NB4 (cell line): ENCODE measurements around the gene HLA-DMA.

Experiments
- DNase-seq: peaks from one replicate; pipeline ENCODE4 v3.0.0; 2010; ENCODE audit warnings: low read depth
- H3K4me3 ChIP-seq: one replicate; pipeline ENCODE4 v1.5.1; 2011; ENCODE audit warnings: mild to moderate bottlenecking, low read depth, low read length, moderate library complexity
- MYC ChIP-seq: IDR thresholded peaks from 2 replicates; pipeline ENCODE4 v1.6.1; 2011; ENCODE audit warnings: low read depth, low read length
- POLR2A ChIP-seq: IDR thresholded peaks from 2 replicates; pipeline ENCODE4 v1.6.1; 2011; ENCODE audit warnings: mild to moderate bottlenecking; ENCODE audit not compliant: insufficient read length; ENCODE audit errors: extremely low read depth
- TF ChIP-seq, protein P1 (sequence below): IDR thresholded peaks from one replicate; pipeline ENCODE4 v1.5.1; 2012; ENCODE audit warnings: low read depth, low read length
- TF ChIP-seq, protein P2 (sequence below): IDR thresholded peaks from 2 replicates; pipeline ENCODE4 v1.6.1; 2011; ENCODE audit warnings: low read depth, low read length

Gene HLA-DMA

DNA sequence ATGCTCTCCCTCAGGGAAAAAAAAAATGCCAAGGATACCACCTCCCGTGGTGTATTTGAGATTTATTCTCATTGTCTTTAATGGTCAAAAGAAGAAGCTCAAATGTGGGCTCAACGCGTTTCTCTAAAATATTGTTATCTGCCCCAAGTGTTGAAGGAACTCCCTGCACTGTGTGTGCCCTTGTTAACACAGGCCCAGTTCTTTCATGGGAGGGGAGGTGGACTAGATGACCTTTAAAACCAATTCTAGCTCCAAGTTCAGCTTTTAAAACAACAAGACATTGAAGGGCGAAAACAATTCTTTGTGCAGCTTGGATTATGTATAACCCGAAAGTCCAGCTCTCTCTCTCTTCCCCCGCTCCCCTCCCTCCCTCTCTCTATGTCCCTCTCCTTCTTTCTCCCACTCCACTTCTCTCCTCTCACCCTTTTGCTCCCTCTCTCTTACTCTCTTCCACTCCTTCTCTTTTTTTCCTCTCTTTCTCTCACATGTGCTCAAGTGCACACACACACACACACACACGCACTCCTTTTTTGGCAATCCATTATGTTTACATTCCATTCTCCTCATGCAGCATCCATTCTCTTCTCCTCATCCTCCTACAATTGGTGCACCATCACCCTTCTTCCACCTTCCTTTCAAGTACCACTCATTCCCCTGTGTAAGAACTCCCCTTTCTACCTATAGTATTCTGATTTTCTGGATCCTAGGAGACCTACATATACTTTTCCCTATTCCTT, 20.6 kb downstream of the HLA-DMA start:
- TF ChIP-seq, protein P1, sequence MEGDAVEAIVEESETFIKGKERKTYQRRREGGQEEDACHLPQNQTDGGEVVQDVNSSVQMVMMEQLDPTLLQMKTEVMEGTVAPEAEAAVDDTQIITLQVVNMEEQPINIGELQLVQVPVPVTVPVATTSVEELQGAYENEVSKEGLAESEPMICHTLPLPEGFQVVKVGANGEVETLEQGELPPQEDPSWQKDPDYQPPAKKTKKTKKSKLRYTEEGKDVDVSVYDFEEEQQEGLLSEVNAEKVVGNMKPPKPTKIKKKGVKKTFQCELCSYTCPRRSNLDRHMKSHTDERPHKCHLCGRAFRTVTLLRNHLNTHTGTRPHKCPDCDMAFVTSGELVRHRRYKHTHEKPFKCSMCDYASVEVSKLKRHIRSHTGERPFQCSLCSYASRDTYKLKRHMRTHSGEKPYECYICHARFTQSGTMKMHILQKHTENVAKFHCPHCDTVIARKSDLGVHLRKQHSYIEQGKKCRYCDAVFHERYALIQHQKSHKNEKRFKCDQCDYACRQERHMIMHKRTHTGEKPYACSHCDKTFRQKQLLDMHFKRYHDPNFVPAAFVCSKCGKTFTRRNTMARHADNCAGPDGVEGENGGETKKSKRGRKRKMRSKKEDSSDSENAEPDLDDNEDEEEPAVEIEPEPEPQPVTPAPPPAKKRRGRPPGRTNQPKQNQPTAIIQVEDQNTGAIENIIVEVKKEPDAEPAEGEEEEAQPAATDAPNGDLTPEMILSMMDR, result no peak
- no peak overlapping the region for H3K4me3 ChIP-seq
- no peak for DNase-seq

DNA sequence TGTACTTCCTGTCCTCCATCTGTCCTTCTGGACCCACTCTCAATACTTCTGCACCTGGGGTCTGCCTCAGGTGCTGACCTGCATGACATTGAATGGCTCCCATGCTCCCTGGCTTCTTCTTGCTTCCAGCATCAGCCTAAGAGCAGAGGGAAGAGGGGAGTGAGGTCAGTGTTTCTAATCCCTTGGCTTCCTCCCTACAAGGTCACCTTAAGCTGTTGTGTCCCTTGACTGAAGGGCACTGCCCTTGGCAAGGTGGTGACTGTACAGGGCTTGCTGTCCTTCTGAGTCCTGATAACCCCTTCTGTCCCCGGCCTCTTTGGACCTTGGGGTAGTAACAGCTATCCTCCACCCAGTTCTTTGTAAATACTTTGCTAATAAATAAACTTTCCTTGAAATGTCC, 21.7 kb downstream of the HLA-DMA start:
- TF ChIP-seq MYC (no peak), POLR2A (no peak)
- TF ChIP-seq, protein P2, sequence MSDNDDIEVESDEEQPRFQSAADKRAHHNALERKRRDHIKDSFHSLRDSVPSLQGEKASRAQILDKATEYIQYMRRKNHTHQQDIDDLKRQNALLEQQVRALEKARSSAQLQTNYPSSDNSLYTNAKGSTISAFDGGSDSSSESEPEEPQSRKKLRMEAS, result no peak
- TF ChIP-seq, protein P1, result no peak
- DNase-seq, result no peak
- no peak overlapping the region for H3K4me3 ChIP-seq

DNA sequence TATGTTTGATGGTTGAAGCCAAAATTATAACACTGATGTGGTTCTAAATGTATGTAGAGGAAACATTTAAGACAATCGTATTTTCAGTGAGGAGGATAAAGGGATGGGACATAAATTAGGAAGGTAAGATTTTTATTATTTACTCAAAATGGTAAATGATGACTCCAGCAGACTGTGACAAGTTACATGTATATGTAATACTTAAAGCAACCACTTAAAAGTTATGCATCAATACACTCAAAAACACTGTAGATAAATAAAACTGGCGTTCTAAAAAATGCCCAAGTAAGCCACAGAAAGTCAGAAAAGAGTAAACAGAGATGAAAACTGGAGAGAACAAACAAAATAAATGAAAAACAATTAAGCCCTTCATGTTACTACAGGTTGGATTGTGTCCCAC, 30.8 kb downstream of the HLA-DMA start:
- TF ChIP-seq, protein P2, result no peak
- TF ChIP-seq, protein P1, result no peak
- TF ChIP-seq MYC, result no peak
- no peak for TF ChIP-seq POLR2A
- DNase-seq, result no peak

DNA sequence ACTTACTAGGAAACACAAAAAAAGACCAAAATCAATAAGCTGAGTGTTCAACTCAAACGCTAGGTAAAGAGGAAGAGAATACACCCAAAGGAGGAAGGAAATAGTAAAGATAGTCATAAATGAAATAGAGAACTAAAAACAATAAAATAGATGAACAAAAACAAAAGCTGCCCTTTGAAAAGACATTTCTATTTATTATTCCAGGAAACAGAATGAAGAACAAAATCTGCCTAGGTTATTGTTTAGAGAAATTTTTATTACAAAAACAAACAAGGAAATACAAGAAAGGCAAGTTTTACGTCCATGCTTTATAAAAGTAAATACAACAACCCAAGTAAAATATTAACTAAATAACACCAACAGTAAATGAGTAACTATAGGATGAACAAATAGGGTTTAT, 32.2 kb downstream of the HLA-DMA start:
- peak; percentile 20 for DNase-seq
- H3K4me3 ChIP-seq, result no peak overlapping the region
- TF ChIP-seq MYC (no peak), POLR2A (no peak)
- TF ChIP-seq, protein P1, result no peak
- TF ChIP-seq, protein P2, result no peak

More for the DNA sequence above, 30.8 kb downstream of the HLA-DMA start:
- H3K4me3 ChIP-seq, result no peak overlapping the region

DNA sequence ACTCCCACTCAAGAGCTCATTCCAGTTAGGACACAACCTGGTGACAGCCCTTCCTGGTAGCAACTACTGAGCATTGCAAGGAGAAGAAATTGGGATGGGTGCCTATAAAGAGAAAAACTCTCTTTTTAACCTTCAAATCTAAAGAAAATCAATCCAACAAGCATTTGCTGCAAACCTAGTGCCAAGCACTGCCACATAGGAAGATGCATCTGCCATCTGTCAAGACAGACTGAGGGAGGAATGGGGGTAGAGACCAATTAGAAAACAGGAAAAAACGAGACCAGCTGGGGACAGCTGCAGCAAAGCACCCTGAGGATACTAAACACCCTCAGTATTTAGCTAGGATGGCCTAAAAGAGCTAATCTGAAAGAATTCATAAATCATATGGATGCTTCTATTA, 39.9 kb downstream of the HLA-DMA start:
- DNase-seq, result no peak
- no peak overlapping the region for H3K4me3 ChIP-seq
- TF ChIP-seq, protein P2, result no peak
- TF ChIP-seq POLR2A (no peak), MYC (no peak)
- TF ChIP-seq, protein P1, result no peak

DNA sequence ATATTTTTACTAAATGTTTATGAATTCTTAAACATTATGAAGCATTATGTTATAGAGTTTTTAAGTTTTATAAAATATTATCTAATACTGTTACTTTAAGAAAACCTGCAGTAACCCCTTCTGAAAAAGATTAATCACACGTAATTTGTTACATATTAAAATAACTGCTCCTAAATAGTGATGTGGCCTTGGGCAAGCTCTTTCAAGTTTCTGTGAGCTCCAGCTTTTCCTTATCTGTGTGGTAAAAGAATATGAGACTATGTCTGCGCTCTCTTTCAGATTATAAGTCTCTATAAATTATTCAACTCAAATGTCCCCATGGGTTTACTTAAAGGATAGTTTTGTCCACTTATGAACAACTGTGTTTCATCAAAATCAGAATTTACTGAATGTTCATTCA, 44.0 kb downstream of the HLA-DMA start:
- no peak for DNase-seq
- TF ChIP-seq, protein P2, result no peak
- TF ChIP-seq MYC (no peak), POLR2A (no peak)
- TF ChIP-seq, protein P1, result no peak
- H3K4me3 ChIP-seq, result no peak overlapping the region
